GM12865 (cell line): ENCODE results near the gene NOTCH1.

Experiments used
- DNase-seq: peaks from one replicate; pipeline ENCODE4 v3.0.0; 2010; ENCODE audit warnings: low read depth
- H3K4me3 ChIP-seq: 2 replicates; pipeline ENCODE4 v1.5.1; 2011; ENCODE audit warnings: mild to moderate bottlenecking, low read depth, low read length, control low read depth
- TF ChIP-seq, protein P1 (sequence below): IDR thresholded peaks from 2 replicates; pipeline ENCODE4 v1.5.1; 2011; ENCODE audit warnings: low read length, control low read depth, low read depth, inconsistent platforms; ENCODE audit not compliant: insufficient read depth; ENCODE audit errors: missing control alignments

The NOTCH1 gene

DNA sequence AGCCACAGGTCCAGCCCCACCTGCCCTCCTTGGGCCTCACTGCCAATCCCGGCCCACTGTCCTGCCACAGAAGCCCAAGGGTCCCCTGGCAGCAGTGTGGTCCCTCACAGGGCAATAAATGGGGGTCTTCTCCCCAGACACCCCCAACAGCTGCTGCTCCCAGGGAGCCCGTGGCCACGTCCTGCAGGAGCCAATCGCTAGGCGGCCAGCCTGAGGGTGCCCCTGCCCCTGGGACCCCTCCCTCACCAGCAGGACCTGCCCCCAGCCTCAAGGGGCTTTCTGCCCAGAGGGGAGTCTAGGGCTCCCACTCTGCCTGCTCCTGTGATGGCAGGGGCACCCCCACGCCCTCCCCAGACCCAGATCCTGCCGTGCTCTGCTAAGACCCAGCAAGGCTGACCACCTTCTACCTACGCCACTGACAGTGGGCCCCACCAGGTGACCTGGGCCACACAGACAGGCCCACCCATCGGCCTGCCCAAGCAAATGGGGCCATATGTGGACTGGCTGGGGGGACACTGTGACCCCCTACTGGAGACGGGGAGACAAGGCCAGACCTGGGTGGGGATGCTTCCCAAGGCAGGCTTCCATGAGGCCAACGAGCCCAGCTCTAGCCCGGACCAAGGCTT is 17.0 kb downstream of the NOTCH1 start:
- DNase-seq = no peak
- TF ChIP-seq, protein P1, sequence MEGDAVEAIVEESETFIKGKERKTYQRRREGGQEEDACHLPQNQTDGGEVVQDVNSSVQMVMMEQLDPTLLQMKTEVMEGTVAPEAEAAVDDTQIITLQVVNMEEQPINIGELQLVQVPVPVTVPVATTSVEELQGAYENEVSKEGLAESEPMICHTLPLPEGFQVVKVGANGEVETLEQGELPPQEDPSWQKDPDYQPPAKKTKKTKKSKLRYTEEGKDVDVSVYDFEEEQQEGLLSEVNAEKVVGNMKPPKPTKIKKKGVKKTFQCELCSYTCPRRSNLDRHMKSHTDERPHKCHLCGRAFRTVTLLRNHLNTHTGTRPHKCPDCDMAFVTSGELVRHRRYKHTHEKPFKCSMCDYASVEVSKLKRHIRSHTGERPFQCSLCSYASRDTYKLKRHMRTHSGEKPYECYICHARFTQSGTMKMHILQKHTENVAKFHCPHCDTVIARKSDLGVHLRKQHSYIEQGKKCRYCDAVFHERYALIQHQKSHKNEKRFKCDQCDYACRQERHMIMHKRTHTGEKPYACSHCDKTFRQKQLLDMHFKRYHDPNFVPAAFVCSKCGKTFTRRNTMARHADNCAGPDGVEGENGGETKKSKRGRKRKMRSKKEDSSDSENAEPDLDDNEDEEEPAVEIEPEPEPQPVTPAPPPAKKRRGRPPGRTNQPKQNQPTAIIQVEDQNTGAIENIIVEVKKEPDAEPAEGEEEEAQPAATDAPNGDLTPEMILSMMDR = no peak
- no peak overlapping the region for H3K4me3 ChIP-seq

DNA sequence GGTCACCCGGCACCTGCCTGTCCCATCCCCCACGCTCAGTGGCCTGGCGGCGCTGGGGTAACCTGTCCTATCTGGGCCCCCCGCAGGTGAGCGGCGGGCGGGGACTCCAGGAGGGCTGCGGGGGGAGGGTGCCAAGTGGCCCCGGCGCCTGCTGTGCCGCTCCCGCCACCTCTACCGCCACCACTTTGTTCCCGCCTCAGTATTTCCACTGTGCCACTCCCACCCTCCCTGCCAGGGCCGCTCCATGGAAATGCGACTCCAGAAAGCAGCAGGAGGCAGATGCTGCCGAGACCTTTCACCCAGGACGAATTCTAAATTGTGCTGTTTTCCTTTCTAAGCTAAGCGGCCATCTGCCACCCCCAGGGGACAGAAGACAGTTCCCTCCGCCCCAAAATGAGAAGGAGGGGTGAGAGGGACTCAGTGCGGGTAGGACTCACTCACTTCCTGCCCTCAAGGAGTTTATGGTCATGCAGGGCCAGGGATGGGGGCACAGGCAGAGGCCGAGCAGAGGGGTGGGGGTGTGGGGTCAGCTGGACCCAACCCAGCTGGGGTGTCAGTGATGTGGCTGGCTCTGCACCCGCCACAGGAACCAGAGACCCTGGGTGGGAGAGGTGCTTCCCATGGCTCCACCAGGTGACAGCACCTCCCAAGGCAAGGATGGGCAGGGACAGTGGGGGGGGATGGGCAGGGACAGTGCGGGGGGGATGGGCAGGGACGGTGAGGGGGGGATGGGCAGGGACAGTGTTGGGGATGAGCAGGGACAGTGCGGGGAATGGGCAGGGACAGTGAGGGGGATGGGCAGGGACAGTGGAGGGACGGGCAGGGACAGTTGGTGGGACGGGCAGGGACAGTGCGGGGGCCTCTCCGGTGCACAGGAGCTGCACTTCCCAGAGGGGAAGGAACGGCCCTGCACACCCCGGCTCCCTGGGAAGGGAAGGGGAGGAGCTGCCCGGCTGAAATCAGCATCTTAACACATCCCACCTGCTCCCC is 17.8 kb downstream of the NOTCH1 start:
- peak; percentile 25 for DNase-seq
- no peak overlapping the region for H3K4me3 ChIP-seq
- TF ChIP-seq, protein P1 = no peak

DNA sequence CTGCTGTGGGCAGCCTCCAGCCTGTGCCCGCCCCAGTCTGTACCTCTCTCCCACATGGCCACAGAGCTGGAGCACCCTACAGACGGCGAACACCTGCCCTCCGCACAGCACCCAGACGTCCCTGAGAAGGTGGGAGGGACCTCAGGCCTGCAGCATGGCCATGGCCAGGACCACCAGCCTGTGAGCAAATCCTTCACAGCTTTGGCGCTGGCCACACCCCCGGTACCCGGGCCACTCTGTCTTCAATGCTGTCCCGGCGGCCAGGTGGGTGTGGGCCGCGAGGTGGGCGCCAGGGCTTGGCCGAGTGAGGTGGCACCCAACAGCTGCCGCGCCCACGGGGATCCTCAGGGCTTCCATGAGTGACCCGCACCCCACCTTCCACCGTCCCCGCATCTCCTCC is 18.7 kb downstream of the NOTCH1 start:
- no peak overlapping the region for H3K4me3 ChIP-seq
- DNase-seq = no peak
- TF ChIP-seq, protein P1 = no peak

DNA sequence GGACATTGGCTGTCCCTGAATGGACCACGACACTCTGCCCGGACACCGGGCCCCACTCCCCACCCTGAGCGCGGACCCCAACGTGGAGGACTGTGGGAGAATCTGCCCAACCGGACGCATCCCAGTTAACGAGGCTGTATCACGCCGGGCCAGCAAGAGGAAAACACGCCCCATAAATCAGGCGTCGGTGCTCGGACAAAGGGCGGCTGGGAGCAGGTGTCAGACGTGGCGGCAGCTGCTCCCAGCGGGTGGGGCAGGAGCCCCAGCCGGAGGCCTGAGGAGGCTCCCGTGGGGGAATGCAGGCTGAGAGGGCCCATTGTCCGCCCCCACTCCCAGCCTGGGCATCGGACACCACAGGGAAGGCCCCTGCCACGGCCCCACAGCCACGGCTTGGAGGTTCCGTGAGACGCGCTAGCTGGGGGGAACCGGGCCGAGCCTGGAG is 19.2 kb downstream of the NOTCH1 start:
- H3K4me3 ChIP-seq = no peak overlapping the region
- TF ChIP-seq, protein P1 = no peak
- DNase-seq = no peak

DNA sequence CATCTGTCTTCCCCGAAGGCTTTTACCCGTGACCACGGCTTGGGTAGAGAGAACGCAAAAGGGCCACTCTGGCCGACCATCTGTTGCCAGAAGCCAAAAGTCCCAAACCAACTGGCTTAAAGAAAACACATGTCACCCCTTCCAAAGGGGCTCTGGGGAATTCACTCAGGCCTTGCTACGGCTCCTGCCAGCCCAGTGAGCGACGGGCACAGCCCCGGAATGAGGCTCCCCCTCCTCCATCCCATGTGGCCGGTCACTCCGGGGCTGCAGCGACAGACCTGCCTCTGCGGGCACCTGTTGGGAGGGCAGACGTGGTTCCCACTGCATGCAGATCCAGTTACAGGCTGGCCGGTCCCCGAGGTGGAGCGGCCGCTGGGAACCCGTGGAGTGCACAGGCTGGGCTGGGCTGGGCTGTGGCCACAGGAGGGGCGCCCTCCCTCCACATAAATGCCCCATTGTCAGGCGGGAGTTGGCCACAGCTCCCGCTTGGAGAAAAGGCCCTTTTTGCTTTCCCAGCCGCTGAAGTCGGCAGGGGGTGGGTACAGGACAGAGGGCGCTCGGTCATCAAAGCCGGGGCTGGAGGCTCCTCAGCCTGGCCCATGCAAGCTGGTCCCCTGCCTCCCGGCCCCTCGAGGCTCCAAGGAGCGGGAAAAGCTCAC is 19.9 kb downstream of the NOTCH1 start:
- DNase-seq = no peak
- no peak overlapping the region for H3K4me3 ChIP-seq
- TF ChIP-seq, protein P1 = no peak

DNA sequence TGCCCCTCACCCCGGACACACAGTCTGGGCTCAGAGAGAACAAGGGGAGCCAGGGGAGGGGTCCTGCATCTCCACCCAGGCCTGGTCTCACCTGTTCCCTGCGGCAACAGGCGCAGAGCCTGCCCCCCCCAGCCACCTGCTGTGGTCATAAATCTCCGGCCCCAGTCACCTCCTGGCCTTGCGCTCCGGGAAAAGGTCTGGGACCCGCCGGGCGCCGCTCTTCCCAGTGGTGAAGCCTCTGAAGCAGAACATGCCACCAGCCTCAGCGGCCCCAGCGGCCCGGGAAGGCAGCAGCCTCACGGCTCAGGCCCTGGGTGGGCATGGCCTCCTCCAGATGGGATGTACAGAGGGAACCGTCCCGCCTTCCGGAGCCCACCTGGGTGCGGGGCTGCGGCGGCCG is 20.6 kb downstream of the NOTCH1 start:
- DNase-seq = no peak
- TF ChIP-seq, protein P1 = no peak
- no peak overlapping the region for H3K4me3 ChIP-seq
